Coronary artery (tissue), 2 donors: ENCODE data around the gene USP43.

ENCODE experiments used
- DNase-seq: peaks from one replicate; pipeline ENCODE4 v3.0.0-alpha.2; 2017; ENCODE audit warnings: low spot score
- H3K27ac ChIP-seq, 2 donors: fragments of 200-600 bp; sonication (generic); one replicate each; pipeline ENCODE4 v1.5.1; 2016 to 2019
- H3K4me3 ChIP-seq: fragments of 200-600 bp; sonication (generic); 2 replicates; pipeline ENCODE4 v1.5.1; 2016; ENCODE audit warnings: mild to moderate bottlenecking, moderate library complexity
- CTCF ChIP-seq: fragments of 200-600 bp; sonication (generic); IDR thresholded peaks from one replicate; pipeline ENCODE4 v1.5.1; 2019; ENCODE audit warnings: antibody characterized with exemption

The USP43 gene

DNA sequence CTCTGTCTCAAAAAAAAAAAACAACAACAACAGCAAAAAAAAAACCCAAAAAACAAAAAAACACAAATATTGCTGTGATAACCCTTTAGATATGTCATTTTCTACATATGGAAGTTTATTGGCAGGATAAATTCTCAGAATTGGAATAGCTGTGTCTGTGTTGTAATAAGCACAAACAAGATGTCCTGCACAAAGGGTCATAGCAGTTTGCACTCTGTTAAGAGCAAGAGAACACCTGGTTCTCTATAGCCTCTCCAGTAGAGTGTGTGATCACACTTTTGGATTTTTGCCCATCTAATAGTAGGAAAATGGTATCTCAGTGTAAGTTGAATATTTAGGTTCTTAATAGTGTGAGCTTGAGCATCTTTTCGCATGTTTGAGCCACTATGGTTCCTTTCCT, 60.4 kb downstream of the USP43 start:
- TF ChIP-seq CTCF = no peak
- H3K4me3 ChIP-seq = no peak overlapping the region
- DNase-seq = no peak
- no peak overlapping the region for H3K27ac ChIP-seq

DNA sequence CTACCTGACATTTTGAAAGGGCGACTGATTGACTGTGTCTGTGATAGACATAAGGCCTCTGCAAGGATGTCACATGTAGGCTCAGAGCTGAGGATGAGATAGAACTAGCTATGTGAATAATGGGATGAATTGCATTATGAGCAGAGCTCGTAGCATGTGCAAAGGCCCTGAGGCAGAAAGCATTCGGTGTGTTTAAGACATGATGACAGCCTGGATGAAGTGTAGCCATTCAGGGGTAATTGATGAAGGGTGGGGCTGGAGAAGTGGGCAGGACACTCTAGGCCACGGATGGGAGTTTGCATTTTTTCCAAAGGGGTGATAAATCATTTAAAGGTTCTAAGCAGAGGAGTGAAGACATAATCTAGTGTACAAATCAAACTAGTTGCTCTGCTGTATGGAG, 62.6 kb downstream of the USP43 start:
- TF ChIP-seq CTCF = no peak
- no peak overlapping the region for H3K4me3 ChIP-seq
- no peak overlapping the region for H3K27ac ChIP-seq
- DNase-seq = no peak

DNA sequence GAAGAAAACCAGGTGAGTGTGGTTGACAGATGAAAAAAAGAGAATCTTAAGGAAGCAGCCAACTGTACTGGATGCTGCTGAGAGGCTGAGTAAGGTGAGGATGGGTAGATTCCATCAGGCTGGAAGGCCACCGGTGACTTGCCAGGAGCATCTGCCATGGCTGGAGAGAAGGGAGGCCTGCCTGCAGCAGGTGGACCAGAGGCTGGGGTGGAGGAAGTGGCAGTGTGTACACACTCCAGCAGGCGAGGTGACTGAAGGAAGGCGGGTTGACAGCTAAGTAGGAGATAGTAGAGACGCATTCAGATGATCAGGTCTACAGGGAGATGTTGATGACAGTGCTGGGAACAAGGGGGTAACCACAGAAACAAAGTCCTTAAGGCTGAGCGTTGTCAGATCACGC, 69.5 kb downstream of the USP43 start:
- Histone ChIP-seq H3K27ac (no peak overlapping the region), H3K4me3 (no peak overlapping the region)
- no peak for DNase-seq
- no peak for TF ChIP-seq CTCF

- H3K4me3 ChIP-seq = no peak overlapping the region
- no peak overlapping the region for H3K27ac ChIP-seq
- TF ChIP-seq CTCF = no peak
- no peak for DNase-seq
Measured at GRCh38 chr17:9715503-9716016, 70.2 kb downstream of the USP43 start.

- no peak for DNase-seq
- H3K27ac ChIP-seq = no peak overlapping the region
- H3K4me3 ChIP-seq = no peak overlapping the region
- TF ChIP-seq CTCF = no peak
Measured at GRCh38 chr17:9725575-9725974, 80.3 kb downstream of the USP43 start.

DNA sequence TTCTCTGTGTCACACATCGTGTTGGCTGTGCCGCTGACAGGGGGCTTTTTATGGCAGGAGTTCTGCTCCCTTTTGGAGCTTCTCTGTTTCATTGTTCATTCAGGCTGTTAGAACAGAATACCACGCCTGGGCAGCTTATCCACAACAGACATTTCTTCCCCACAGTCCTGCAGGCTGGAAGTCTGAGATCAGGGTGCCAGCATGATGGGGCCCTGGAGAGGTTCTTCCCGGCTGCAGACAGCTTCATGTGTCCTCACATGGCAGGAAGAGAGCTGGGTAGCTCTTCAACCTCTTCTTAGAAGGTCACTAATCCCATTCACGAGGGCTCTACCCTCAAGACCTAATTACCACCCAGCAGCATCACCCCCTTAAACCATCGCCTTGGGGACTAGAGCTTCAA, 81.0 kb downstream of the USP43 start:
- no peak for DNase-seq
- no peak overlapping the region for H3K27ac ChIP-seq
- TF ChIP-seq CTCF = no peak
- H3K4me3 ChIP-seq = no peak overlapping the region

GRCh38 chr17:9728005-9728404, 82.7 kb downstream of the USP43 start:
- TF ChIP-seq CTCF = no peak
- no peak overlapping the region for H3K27ac ChIP-seq
- no peak overlapping the region for H3K4me3 ChIP-seq
- no peak for DNase-seq
